NCI-H2171 treated with DMSO at 0.1 percent for 48 hours (cell line): ENCODE data around the gene MARCHF9.

Experiments
- DNase-seq: peaks from one replicate; lab custom pipeline; 2025; lab: John Stamatoyannopoulos, UW

Gene MARCHF9

GRCh38 chr12:57800965-57801364 lies 46.1 kb downstream of the MARCHF9 start:
- no peak for DNase-seq

DNA sequence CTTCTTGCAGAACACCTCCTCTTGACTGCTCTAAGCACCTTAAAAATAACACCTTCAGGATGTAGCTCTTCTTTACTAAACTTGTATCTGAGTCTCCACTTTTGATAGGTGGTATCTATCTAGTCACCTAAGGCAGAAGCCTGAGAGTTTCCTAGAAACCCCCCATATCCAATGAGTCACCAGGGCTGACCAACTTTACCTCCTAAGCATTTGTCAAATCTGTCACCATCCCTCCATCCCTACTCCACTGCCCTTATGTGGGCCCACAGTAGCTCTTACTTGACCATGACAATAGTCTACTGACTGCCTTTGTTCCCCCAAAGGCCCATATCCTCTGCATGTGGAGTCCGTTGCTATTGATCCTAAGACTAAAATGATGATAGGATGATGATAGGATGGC lies 47.7 kb downstream of the MARCHF9 start:
- no peak for DNase-seq

DNA sequence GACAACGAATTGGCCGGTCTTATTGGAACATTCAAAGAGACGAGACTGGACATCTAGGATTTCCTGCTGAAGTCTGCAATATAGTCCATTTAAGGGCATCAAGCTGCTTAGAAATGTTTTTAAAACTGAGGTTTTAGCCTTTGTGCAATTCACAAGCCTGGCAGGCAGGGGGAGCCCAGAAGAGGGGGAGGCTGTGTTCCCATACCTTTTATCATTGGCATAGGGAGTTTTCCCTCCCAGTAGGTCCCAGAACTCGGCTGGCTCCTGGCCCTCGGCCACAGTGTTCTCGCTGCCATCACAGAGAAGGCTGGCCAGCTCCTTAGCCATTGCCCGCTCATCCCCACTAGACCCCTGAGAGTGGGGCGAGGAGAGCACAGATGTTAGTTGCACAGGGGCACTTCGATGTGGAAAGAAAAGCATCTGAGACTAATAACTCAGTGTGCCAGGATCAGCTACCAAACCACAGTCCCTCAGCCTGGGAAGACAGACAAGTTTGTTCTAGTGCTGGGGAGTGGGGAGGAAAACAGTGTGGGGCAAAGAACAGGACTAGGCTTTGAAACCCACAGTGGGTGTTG lies 48.5 kb downstream of the MARCHF9 start:
- DNase-seq, result peak; percentile 5

- DNase-seq, result no peak
These were observed 51.8 kb downstream of the MARCHF9 start for GRCh38 chr12:57806677-57807076.

DNA sequence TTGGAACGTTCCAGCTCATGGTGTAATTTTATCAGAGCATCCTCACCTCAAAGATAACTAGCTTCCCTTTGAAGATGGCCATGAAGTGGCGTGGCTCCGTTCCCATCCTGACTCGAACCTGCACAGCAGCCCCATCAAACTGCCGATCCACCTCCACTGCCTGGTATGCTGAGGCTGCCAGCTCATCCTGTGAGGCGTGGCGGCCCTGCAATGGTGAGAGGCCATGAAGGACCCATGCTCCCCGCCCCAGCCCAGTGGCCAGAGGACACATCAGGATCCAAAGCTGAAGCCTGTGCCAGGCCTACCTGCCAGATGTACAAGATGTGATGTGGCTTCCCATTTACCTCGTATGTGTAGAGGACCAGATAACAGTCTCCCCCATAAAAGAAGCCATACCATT lies 52.4 kb downstream of the MARCHF9 start:
- no peak for DNase-seq

GRCh38 chr12:57808351-57808750 lies 53.4 kb downstream of the MARCHF9 start:
- no peak for DNase-seq

DNA sequence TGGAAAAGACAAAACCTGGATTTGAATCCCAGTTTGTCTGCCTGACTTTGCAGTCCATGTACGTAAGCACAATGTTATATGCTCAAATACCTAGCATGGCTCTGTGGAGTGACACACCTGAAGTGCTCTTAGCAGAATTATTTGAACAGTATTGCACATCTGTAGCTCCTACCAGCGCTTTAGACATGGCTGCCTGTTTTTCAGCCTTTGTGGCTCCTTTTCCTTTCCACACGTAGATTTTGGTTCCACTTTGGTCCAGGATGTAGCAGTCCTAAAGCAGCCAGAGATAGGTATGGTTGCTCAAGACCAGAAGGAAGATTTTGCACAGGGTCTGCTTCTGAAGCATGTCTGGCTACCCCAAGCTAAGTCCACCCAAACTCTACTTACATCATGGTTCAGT lies 54.5 kb downstream of the MARCHF9 start:
- no peak for DNase-seq
